Bone marrow (tissue), 2 donors: ENCODE data around the gene POLR1H.
A peak's percentile ranks its signal among the peaks of the same experiment; 100 is the strongest.

Experiments used
- DNase-seq, 2 donors: peaks; one replicate each; lab custom pipeline; 2025; lab: John Stamatoyannopoulos, UW

The POLR1H gene

DNA sequence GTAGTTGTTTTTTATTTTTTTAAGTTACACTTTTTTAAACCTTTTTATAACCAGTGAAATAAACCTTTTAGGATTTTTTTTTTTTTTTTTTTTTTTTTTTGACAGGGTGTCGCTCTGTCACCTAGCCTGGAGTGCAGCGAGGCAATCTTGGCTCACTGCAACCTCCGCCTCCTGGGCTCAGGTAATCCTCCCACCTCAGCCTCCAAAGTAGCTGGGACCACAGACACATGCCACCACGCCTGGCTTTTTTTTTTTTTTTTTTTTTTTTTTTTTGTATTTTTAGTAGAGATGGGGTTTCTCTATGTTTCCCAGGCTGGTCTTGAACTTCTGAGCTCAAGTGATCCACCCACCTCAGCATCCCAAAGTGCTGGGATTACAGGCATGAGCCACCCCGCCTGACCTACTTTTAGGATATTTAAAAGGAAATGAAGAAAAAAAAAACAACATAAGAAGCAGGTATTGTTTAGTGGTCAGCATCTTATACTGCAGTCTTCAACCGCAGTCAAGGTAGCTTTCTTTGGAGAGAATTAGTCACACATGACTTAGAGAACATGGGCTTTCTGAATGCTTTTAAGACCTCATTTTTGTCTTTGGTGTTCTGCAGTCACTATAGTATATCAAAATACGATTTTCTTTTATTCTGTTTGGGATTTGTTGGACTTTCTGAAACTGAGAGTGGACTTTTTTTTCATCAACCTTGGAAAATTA lies 1.6 kb downstream of the POLR1H start:
- no peak for DNase-seq

DNA sequence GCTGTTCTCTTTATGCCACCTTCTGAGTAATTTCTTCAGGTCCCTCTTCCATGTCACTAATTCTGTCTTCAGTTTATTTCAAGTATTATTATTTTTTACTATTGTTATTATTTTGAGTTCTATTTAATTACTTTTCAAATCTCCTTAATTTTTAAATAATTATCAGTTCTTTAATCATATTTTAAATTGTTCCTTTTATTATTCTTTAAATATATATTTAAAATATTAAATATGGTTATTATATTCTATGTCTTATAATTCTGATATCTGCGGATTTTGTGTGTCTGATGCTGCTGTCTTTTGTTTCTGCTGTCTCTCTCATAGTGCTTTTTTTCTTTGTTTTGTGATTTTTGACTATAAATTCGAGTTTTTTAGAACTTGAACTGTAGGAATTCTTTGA lies 2.2 kb downstream of the POLR1H start:
- DNase-seq, result no peak

DNA sequence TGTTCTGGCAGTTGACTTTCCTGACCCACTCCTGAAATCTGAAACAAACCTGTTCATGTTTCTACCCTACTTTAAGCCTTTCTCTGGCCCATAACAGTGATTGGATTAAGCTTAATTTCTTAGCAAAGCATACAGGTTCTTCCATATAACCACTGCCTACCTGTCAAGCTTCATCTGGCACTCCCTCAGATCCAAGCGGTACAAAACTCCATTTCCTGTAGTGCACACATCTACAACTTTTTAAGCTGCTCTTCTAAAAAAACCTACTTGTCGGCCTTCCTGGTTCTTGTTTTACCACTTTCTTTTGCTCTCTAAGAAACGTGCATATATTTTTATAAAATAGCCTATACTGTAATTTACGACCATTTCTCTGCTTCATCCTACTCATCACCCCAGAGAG lies 5.0 kb downstream of the POLR1H start:
- DNase-seq, result no peak

DNA sequence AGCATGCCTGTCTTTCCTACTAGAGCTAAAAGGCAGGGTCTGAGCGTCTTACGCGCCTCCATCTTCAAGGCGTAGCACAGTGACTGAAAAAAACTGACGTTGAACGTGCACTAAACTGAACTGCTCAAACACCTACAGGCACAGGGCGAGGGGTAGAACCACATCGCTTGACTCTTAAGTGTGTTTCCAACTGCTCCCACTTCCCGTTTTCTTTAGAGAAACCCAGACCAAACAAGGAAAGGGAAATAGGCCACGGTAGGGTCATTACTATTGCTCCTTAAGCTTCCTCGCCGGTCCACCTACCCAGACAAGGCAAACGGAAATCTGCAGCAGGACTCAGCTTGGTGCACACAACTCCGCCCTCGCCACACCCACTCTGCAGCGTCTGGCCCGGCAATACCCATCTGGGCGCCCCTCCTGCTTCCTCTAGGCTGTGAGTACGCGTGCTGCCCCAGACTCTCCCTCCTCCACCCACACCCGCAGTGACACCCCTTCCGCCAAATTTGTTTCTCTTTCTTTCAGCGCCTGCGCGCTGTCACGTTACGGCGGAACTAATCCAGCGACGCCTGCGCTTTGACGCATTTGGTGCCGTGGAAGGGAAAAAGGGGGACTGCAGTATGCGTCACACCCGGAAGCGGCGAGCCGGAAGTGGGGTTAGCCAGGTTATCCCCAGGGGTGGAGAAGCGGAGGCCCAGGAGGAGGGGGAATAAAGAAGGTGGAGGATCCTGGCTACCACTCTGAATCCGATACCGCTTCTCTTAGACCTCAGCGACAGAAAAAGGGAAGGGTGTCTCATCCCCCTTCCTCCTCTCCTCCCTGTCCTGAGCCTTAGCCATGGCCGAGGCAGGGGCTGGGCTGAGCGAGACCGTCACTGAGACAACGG lies 5.8 kb downstream of the POLR1H start, which contains the start of gene PPP1R11:
Gene PPP1R11 (plus strand): TSS at position 622 of the 883 bp plus-strand sequence. CDS start 213 bp downstream, at position 835.
- peak; percentile 89 to 100 for DNase-seq

DNA sequence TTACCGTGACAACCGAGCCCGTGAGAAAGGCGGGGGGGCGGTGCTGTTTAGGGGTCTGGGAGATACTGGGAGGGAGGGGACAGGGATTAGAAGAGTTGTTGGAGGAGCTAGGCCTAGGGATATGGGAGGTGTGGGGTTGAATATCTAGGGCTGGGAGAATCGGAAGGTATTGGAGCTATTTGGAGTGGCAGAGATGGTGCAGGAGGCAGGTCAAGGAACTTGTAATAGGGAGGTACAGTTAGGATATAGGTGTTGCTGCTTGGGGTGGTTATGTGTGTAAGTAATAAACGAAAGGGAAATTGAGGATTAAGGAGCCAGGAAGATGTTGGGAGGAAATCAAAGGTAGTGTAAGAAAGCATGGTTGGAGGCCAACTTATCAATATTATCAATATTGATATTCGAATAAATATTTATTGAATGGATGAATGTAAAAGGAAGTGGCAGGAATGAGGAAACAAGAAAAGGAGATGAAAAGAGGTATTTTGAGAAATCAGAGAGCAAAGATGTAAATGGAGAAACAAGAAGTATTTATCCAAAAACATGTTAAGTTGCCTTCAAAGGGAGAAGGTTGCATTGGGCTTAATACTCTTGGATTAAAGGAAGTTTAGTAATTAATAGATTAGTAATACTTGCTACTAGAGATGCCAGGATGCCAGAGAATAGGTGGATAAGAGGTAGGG lies 6.5 kb downstream of the POLR1H start:
- DNase-seq, result no peak

DNA sequence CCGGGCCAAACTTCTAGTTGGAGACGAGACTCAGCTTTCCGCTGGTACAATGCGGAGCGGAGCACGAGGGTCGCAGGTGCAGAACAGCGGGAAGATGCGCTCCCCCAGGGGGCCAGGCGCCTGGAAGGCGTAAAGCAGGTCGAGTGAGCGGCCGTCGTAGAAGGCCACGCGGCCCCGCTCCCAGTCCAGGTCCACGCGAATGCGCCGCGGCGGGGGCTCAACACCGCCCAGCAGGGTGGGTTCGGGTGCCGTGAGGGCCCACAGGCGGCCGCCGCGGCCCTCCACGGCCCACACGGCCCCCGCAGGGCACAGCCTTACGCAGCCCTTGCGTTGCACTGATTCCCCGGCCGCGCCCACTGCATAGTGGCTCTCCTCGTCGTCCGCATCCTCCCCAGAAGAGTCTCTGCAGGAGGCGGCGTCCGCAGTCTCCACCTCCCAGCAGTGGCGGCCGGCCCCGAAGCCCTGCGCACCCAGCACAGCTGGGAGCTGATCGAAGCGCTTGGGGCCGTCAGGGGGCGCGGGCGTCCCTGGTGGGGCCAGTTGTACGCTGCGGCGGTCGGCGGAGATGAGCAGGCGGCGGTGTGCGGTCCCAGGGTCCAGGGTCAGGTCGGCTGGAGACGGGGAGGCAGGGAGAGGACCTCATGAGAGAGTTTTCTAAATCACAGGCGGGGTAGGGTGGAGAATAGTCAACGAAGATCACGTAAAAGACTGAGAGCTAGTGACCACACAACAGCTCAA lies 10.2 kb downstream of the POLR1H start:
- DNase-seq, result no peak

DNA sequence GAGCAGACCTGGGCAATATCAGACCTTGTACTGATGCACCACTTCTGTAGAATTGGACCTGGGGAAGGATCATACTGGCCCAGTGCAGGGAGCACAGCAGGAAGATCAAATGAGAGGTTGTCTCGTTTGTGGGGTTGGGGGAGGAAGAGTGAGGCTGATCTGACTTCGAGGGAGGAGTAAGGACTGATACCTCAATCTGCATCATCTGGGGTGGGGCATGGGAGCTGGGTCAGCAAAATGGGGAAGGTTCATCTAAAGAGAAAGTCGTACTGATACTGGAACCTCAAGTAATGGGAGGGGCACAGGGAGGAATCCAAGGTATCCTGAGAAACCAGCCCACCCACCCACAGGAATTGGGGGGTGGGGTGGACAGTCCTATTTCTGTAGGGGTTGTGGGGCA lies 10.8 kb downstream of the POLR1H start:
- DNase-seq, result no peak

DNA sequence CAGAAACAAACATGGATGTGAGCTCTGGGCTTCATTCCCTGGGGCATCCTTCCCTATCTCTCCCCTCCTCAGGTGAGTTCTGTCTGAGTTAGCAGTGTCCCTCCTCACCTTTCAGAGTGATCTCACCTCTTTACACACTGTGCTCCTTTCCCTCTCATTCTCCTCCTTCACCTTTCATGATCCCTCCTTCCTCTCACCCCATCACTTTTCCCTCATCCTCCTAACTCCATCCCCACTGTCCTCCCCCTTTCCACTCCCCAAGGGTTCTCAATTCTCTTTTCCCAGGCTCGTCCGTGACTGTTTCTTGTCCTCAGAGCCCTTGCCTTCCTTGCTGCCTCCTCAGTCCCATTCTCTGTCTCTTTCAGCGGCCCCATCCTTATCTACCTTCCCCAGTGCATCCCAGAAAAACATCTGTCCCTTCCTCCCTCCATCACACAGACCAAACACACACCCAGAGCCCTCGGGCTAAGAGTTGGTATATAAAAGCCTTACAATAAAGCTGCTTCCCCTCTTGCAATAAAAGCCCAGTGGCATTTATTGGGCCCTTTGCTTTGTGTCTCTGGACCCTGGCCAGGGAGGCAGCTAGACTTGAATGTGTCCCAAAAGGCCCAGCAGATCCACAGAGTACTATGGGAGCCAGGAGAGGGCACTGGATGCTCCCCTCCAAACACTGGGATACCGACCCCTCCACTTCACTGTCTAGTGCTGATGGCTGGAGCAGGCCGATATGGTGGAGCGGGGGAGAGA lies 12.6 kb downstream of the POLR1H start:
- DNase-seq, result no peak

DNA sequence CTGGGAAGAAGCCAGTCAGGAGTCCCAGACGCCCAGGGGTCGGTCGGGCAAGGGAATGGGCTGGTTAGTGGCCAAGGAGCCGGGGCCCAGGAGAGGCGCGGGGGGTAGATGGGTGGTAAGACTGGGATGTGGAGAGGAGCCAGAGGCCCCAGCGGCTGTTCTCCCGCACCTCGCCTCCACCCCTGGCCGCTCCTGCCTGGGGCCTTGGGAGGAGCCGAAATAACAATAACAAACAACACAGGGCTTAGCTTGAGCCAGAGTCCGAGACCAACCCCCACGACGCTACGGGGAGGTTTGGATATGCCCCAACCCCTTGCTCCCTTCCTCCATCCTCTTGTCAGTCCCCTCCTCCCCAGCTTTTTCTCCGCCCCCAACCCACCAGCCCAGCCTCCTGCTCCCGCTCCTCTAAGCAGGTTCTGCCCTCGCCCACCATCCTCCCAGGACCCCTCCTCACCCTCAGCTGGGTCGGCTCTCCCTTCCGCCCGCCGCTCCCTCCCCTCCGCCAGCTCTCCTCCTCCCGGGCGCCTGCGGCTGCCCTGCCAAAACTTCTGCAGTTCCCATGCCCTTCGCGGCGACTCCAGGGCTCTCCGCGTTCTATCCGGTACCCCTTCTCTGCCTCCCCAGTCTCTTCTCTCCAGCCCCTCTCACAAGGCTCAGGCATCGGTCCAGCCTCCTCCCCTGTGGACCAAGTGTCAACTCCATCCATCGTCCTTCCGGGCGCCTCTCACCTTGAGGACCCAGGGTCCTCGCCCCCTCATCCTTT lies 13.4 kb downstream of the POLR1H start:
- no peak for DNase-seq

DNA sequence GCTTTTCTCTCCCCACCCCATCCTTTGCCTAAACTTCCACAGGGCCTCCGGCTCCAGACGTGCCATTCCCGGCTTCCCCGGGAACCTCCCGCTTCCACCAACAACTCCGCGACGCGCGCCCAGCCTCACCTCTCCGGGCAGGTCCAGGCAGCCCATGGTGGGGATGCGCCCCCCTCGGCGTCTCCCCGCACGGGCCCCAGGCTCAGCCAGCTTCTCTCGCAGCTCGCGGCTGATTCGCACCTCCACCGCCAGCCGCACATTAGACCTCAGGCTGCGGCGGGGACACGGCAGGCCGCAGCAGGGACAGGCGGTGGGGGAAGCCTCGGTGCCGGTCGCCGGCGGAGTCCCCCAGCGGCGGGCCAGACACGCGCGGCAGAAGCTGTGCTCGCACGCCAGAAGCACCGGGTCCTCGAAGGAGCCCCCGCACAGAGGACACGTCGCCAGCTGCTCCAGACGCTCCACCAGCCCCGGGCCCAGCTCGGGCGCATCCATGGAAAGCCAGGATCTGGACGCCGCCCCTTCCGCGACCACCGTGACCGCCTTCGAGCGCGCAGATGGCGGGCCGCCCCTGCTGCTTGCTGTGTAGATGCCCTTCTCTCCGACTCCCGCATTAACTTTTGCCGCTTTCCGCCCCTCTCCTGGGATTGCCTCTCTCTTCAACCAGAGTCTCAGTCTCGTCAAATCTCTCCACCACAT lies 14.2 kb downstream of the POLR1H start, which contains the start of gene RNF39:
Gene RNF39 (minus strand): TSS at position 676 of the 696 bp plus-strand sequence. CDS start 184 bp downstream, at position 492.
- DNase-seq, result no peak

DNA sequence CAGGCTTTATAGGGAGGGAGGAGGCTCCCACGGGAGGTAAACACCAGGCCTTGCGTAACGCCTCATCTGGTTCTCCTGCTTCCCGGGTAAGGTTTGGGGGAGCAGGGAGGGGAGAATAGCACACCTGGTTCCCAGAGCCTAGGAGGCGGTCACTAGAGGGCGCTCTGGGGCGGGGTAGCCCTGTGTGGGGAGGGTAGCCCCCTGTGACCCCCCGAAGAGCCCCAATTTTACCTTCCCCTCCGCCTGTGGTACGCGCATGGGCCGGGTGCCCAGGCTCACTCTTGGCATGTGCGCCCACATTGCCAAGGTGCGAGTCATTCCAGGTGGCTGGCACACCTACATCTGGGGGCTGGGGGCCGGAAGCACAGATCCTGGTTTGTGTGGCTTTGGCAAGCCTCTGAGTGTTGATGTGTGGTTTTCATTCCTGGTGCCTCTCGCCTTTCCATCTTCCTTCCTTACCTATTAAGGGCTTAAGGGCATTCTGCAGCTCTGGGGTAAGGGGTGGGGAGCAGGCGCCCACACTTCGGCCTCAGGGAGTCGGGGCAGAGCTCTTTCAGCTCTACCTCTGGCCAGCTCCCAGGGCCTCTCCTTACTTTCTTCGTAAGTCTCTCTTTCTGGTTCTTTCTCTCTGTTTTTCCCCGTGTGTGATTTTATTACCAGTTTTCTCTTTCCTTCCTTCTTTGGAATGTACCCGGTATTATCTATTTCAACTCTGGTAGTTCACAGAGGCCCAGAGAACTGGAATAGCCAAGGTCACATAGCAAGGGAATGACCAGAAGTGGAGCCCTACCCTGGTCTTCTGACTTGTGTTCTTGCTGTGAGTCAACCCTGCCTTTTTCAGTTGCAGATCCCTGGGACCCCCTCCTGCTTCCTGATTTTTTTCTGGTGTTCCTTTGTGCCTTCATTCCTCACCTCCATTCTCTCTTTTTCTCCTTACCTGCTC lies 15.0 kb downstream of the POLR1H start:
- no peak for DNase-seq

DNA sequence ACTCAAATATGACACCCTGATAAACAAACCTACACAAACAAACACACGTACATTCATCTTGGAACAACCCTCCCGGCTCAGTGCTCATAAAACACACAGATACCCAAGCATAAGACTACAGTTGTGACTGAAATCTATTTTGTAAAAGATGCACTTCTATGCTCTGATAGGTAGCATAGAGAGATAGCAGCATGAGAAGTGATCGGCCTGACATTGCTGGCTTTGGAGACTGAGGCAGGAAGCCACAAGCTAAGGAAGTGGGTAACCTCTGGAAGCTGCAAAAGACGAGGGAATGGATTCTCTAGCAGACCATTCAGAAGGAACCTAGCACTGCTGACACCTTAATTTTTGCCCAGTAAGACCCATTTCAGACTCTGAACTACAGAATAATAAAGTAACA lies 16.2 kb downstream of the POLR1H start:
- no peak for DNase-seq

DNA sequence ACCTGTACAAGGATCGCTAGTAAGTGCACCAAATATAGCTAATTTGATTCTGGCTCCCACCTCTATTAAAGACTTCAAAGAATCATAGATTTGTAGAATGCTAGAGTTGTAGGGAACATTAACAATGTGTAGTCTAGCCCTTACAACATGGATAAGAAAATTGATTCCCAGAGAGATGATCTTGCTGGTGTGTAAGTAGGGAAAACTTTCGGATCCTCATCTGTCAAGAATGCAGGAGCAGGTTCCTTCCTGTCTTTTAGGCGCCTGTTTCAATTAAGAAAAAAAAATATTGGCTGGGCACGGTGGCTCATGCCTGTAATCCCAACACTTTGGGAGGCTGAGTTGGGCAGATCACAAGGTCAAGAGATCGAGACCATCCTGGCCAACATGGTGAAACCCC lies 26.8 kb downstream of the POLR1H start:
- no peak for DNase-seq

DNA sequence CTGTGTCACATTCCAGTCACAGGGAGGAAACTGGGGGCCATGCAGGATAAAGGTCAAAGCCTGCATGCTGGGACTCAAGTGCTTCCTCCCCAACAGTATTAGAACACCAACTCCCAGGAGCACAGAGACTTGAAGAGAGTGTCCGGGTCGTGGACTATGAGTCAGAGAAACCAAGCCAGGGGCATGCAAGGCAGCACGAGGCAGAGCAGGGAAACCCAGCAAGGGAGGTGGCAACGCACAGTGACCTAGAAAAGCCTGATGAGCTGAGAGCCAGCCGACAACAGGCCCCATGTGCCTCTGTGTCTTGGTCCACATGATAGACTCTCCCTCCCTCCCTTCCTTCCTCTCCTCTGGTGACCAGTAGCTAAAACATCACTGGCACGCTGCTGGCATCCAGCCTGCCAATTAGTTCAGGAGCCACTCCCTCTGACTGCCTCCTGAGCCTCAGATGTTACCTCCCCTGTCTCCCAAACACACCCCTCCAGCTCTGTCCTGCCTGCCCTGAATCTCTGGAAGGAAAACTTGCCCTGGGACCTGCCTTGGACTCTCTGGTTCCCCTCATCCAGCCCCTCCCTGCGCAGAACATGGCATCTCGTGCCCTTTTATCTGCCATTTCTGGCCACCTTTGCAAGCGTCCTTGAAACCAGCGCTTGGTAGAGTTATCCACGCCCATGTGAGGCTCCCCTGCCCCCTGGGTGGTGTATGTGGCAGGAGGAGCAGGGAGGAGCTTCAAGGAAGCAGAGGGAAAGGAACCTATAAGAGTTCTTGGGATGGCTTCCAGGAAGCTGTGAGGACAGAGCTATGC lies 30.7 kb downstream of the POLR1H start:
- DNase-seq, result no peak

DNA sequence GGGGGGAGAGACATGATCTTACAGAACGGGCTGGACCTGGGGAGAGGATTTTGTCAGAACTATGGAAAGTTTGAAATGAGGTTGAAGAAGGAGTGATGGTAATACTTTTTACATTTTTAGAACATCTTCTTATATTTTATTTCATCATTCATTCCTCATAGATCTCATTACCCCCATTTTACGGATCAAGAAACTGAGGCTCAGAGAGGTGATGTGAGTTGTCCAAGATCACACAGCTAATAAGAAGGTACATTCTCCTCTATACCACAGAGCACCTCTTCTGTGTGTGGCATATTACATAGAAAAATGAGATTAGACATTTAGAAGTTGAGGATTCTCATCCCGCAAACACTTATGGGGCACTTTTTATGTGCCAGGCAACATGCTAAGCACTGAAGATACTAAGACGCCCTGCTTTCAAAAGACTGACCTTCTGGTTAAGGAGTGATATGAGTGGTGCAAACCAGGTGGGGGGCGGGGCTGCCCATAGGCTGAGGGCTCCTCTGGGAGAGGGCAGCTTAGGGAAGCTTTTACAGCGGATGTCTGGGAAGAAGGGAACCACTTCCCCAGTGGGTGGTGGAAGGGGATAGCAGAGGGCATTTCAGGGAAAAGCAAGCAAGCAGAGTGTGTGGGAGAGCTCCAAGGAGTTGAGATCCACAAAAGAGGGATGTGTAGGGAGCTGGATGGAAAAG lies 31.9 kb downstream of the POLR1H start:
- no peak for DNase-seq

DNA sequence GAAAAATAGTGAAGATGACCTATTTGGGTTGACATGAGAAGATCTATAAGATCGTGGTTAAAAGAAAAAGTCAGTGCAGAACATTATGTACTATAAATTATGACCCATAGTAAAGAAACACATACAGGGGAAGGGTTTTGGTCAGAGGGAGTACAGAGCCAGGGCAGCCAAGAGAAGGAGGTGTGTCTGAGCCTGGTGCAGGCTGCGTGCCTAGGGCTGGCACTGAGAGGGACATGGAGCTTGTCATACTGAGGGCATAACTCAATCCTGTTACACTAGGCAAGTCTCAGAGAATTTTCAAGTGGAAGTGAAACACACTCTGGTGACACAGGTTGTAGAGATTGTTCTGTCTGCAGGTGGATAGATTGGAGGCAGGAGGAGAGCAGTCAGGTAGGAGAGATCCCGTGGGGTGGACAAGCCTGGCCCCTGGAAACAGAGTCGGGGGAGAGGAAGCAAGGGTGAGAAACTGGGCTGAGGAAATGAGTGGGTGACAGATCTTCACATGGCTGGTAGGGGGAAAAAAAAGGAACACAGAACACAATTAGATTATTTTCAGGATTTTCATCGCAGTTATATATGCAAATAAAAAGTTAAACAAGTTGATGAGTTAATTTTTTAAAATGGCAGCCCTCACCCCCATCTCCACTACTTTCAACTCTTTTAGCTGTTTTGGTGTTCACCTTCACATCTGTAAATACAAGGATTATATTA lies 33.0 kb downstream of the POLR1H start:
- DNase-seq, result no peak
